OCI-LY7 (cell line): ENCODE results near the gene HDAC7. TPM values are rescaled to one million over a fixed set of nuclear protein-coding genes. Genes with fewer than 3 reads are reported as not detected.

Source experiments
- BruUV-seq: library from RNA; stranded (reverse); fragments of 400-500 nt; replicated peaks from 2 replicates; lab custom pipeline; 2021; lab: Mats Ljungman, UMichigan
- CTCF ChIA-PET: fragments of 300-600 bp; sonication (Branson Sonifier 250); formaldehyde crosslinking; loops from one replicate; lab custom pipeline; 2022; ENCODE audit warnings: antibody characterized with exemption; ENCODE audit not compliant: unreplicated experiment; lab: Charles Lee
- POLR2A ChIA-PET: fragments of 300-600 bp; sonication (Branson Sonifier 250); formaldehyde crosslinking; loops from one replicate; lab custom pipeline; 2022; ENCODE audit warnings: antibody characterized with exemption; lab: Charles Lee
- DNase-seq: peaks from one replicate; pipeline ENCODE4 v3.0.0-alpha.2; 2015; ENCODE audit warnings: low spot score
- H2AFZ ChIP-seq: fragments of 200-600 bp; sonication (generic), shearing (Covaris generic); 2 replicates; pipeline ENCODE4 v1.6.1; 2014; ENCODE audit warnings: mild to moderate bottlenecking, antibody characterized with exemption, low read length, moderate library complexity
- H3K27ac ChIP-seq: fragments of 200-600 bp; sonication (generic); 2 replicates; pipeline ENCODE4 v1.5.1; 2014; ENCODE audit warnings: mixed run types, low read depth, mild to moderate bottlenecking, moderate library complexity, low read length, inconsistent platforms; ENCODE audit not compliant: poor library complexity, severe bottlenecking
- H3K36me3 ChIP-seq: fragments of 200-600 bp; sonication (generic); 2 replicates; pipeline ENCODE4 v1.6.1; 2014; ENCODE audit warnings: mild to moderate bottlenecking, antibody characterized with exemption, low read length, moderate library complexity, mixed read lengths; ENCODE audit not compliant: insufficient read depth
- H3K4me1 ChIP-seq: fragments of 200-600 bp; sonication (generic); 2 replicates; pipeline ENCODE4 v1.5.1; 2014; ENCODE audit warnings: mild to moderate bottlenecking, low read length; ENCODE audit not compliant: insufficient read depth, poor library complexity, severe bottlenecking
- H3K4me2 ChIP-seq: fragments of 200-600 bp; sonication (generic); 2 replicates; pipeline ENCODE4 v1.6.1; 2014; ENCODE audit warnings: mild to moderate bottlenecking, low read length
- H3K4me3 ChIP-seq: fragments of 200-600 bp; sonication (generic); 2 replicates; pipeline ENCODE4 v1.5.1; 2014; ENCODE audit warnings: mild to moderate bottlenecking, low read depth, low read length; ENCODE audit not compliant: poor library complexity, severe bottlenecking
- H3K79me2 ChIP-seq: fragments of 200-600 bp; sonication (generic); 2 replicates; pipeline ENCODE4 v1.6.1; 2016; ENCODE audit warnings: low read depth, mild to moderate bottlenecking, low read length, moderate library complexity, mixed read lengths; ENCODE audit not compliant: insufficient read depth
- H3K9me2 ChIP-seq: fragments of 200-600 bp; sonication (generic); 2 replicates; pipeline ENCODE4 v1.6.1; 2016; ENCODE audit warnings: mild to moderate bottlenecking, low read length, mixed read lengths; ENCODE audit not compliant: insufficient read depth
- H3K9me3 ChIP-seq: fragments of 200-600 bp; sonication (generic); 2 replicates; pipeline ENCODE4 v1.6.1; 2014; ENCODE audit warnings: mild to moderate bottlenecking, mixed run types, low read length, mixed read lengths
- H4K20me1 ChIP-seq: fragments of 200-600 bp; sonication (generic); 2 replicates; pipeline ENCODE4 v1.6.1; 2014; ENCODE audit warnings: mild to moderate bottlenecking, antibody characterized with exemption, low read length, moderate library complexity, mixed read lengths; ENCODE audit not compliant: insufficient read depth
- CTCF ChIP-seq: fragments of 200-600 bp; sonication (generic); conservative IDR thresholded peaks from 2 replicates; pipeline ENCODE4 v1.5.1; 2014; ENCODE audit warnings: mild to moderate bottlenecking, antibody characterized with exemption, low read length, moderate library complexity, mixed read lengths
- EZH2phosphoT487 ChIP-seq: fragments of 200-600 bp; sonication (generic); IDR thresholded peaks from 2 replicates; pipeline ENCODE4 v1.6.1; 2018; ENCODE audit warnings: low read depth, borderline replicate concordance, mild to moderate bottlenecking, mixed run types, antibody characterized with exemption, low read length, moderate library complexity, mixed read lengths
- intact Hi-C: fragments of 100-400 bp; cut with micrococcal nuclease; formaldehyde crosslinking; loops from one replicate; pipeline ENCODE4 v1.10.0; 2022; ENCODE audit not compliant: unreplicated experiment
- total RNA-seq, 2 experiments: library from RNA; depleted of rRNA in 1 of 2; stranded (reverse); fragments of >200 nt in 1 of 2; shearing (Covaris generic) in 1 of 2; gene quantifications; 2 replicates each; pipeline ENCODE4 v1.2.3, GENCODE V29; 2014 to 2022

HDAC7 gene
- total RNA-seq, 2 experiments from 2014 or later = 45.9 to 131 TPM

GRCh38 chr12:47862167-47862750 lies 42.6 kb upstream of the HDAC7 start:
- Histone ChIP-seq H3K4me2 (no peak overlapping the region), H3K27ac (no peak overlapping the region), H3K9me2 (no peaks in the 10 kb centered on the region), H2AFZ (no peak overlapping the region), H3K36me3 (no peaks in the 10 kb centered on the region), H3K79me2 (no peaks in the 10 kb centered on the region), H3K4me1 (peaks cover 8% of the 10 kb centered on the region), H3K4me3 (no peak overlapping the region), H3K9me3 (no peaks in the 10 kb centered on the region), H4K20me1 (no peaks in the 10 kb centered on the region)
- TF ChIP-seq CTCF (no peak), EZH2phosphoT487 (no peak)
- no peak for DNase-seq
- BruUV-seq = no TSS peak
- POLR2A ChIA-PET = interaction anchor here (0.5 to 1.3 kb wide), 4 partner anchors 9 to 54 kb away, joined by 3 to 4 read pairs (median 3); no protein-coding TSS in a partner anchor
- CTCF ChIA-PET = interaction anchor here (0.6 kb wide), 1 partner anchor 170 kb away, joined by 3 read pairs; no protein-coding TSS in a partner anchor
- intact Hi-C loops = no loop called here

DNA sequence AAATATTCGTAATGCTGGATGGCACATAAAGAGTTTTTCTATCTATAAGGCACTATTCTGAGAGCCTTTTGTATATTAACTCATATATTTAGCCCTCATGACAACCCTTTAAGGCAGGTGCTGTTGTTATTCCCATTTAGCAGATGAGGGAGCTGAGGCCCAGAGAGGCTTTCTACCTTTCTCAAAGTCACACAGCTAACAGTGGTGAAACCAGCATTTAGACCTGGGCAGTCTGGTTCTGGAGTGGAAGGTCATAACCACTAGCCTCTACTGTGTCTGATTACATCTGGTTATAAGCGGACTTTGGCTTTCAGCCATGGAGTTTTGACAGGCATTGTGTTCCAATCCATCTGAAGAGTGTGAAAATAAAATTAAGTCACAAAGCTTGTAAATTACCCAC lies 41.2 kb upstream of the HDAC7 start:
- Histone ChIP-seq H3K27ac (no peak overlapping the region), H4K20me1 (no peaks in the 10 kb centered on the region), H3K79me2 (no peaks in the 10 kb centered on the region), H3K9me3 (no peaks in the 10 kb centered on the region), H3K4me3 (no peak overlapping the region), H2AFZ (no peak overlapping the region), H3K4me1 (peaks cover 8% of the 10 kb centered on the region), H3K9me2 (no peaks in the 10 kb centered on the region), H3K4me2 (no peak overlapping the region), H3K36me3 (no peaks in the 10 kb centered on the region)
- intact Hi-C loops = no loop called here
- TF ChIP-seq CTCF = no peak
- no peak for TF ChIP-seq EZH2phosphoT487
- no TSS peak for BruUV-seq
- ChIA-PET POLR2A (interaction anchor here (0.5 to 1.3 kb wide), 5 partner anchors 20 to 1801 kb away, joined by 3 to 4 read pairs (median 3); no protein-coding TSS in a partner anchor), CTCF (interaction anchor here (0.6 kb wide), 2 partner anchors 26 to 28 kb away, joined by 3 read pairs; no protein-coding TSS in a partner anchor)
- no peak for DNase-seq

GRCh38 chr12:47860279-47860841 lies 40.7 kb upstream of the HDAC7 start:
- Histone ChIP-seq H3K36me3 (no peaks in the 10 kb centered on the region), H4K20me1 (no peaks in the 10 kb centered on the region), H2AFZ (no peak overlapping the region), H3K27ac (no peak overlapping the region), H3K4me1 (peaks cover 8% of the 10 kb centered on the region), H3K79me2 (no peaks in the 10 kb centered on the region), H3K9me3 (no peaks in the 10 kb centered on the region), H3K4me3 (no peak overlapping the region), H3K4me2 (no peak overlapping the region), H3K9me2 (no peaks in the 10 kb centered on the region)
- TF ChIP-seq CTCF (no peak), EZH2phosphoT487 (no peak)
- CTCF ChIA-PET = interaction anchor here (0.6 kb wide), 1 partner anchor 27 kb away, joined by 3 read pairs; no protein-coding TSS in a partner anchor
- POLR2A ChIA-PET = interaction anchor here (0.5 to 1.0 kb wide), 3 partner anchors 19 to 1801 kb away, joined by 3 to 4 read pairs (median 3); no protein-coding TSS in a partner anchor
- no peak for DNase-seq
- BruUV-seq = no TSS peak
- intact Hi-C loops = no loop called here
